Urothelium cell line (cell line): ENCODE results near the gene RASA3.

Source experiments
- DNase-seq: peaks from one replicate; pipeline ENCODE4 v3.0.0; 2011; ENCODE audit warnings: low spot score, mixed read lengths
- FAIRE-seq: peaks from 2 replicates; lab custom pipeline; 2011; peaks lifted over from hg19 to GRCh38; lab: Jason Lieb, UNC

Gene RASA3

DNA sequence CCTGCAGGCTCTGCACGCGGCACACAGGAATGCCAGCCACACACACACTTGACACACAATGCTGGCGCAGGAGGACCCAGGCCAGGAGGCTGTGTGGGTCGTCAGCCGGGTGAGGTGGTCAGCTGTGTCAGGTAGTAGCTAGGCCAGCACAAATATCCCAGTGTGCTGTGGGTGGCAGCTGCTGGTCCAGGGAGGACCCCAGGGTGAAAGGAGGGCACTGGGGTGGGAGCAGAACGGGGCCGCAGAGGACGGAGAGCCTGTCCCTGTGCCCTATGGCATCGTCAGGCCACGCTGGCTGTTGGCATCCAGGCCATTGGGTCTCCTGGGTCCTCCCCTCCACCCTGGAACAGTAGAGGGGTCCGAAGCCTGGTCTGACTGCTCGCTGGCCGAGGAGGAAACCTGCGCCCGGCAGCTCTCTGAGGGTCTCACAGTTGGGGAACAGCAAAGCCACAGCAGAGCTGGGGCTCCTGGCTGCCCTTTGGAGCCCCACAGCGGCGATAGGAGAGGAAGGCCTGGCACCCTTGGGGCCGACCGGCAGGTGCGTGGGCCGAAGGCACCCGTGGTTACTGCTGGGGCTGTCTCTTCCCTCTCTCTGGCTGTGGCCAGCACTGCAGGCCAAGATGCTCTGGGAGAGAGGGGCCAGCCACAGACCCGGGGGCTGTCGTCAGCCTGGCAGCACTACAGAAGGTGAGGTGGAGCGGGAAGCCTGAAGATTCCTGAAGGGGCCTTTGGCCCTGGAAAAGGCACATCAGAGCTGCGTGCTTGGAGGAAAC is 185.8 kb downstream of the RASA3 start:
- FAIRE-seq (no peak), DNase-seq (no peak)

DNA sequence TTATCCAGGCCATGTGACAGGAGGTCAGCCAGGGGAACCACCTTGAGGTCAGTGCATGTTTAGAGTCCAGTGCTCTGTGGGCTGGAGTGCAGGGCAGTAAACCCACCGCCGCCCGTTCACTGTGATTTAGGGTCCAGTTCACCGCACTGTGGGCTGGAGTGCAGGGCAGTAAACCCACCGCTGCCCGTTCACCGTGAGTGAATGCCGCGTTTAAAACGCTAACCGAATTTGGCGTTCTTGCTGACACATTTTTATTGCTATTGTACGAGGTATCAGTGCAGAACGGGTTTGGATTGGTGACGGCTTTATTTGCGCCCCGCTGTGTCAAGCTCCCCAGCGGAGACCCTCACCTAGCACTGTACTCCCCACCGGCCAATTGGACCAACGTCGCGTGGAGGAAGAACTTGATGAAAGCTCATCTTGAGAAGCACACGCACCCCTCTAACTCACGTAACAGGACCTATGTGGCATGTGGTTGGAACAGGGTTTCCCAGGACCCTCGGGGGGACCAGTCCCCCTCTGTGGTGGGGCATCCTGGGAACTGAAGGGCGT is 186.5 kb downstream of the RASA3 start:
- FAIRE-seq: no peak

DNA sequence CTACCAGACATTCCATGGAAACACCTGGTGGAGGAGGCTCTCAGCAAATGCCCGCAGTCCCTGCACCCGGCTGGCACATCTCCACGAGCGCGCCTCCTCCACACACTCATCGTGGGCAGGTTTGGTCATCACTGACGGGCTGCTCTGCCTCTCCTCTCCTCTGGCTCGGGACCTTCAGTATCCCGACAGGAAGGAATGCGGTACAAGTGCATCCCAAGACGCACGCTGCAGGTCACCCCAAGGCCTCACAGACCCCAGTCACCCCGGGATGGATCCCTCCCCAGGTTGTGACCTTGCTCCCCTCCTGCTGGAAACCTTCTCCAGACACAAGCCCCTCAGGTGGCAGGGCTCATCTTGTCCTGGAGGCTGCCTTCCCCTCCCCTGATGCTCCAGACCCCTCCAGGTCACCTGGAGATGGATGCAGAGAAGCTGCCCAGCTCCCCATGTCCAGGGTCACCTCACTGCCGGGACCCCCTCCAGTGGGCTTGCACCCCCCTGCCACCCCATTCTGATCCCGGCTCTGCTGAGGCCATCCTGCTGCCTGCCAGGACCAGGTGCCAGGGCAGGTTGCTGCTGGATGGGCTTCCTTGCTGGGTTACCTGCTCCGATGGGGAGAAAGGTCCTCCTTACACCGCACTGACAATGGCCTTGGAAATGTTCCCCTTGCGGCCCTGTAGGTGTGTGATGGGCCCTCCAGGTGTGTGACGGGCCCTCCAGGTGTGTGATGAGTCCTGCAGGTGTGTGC is 188.4 kb downstream of the RASA3 start:
- DNase-seq: no peak
- FAIRE-seq: no peak

More for the DNA sequence above, 186.5 kb downstream of the RASA3 start:
- DNase-seq: no peak

DNA sequence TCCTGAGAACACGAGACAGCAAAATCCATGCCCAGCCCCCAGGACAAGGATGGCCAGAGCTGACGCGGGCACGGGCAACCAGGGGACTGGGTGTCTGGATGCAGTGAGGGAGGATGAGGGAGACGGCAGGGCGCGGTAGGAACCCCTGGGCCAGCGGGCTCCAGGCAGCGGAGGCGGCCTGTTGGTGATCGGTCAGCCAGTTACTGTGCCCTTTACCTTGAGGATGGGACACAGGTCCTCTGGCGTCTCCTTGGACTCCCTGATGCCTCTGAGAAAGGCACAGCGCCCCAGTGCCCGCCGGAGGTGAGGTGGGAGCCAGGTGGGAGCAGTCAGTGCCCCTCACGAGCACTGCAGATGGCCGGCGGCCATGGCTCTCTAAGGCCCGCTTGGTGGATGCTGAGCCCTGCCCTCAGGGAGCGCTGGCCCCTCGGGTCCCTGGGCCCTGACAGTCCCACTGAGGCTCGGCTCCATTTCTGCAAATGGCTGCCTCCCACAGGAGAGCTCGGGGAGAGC is 189.8 kb downstream of the RASA3 start:
- no peak for FAIRE-seq

DNA sequence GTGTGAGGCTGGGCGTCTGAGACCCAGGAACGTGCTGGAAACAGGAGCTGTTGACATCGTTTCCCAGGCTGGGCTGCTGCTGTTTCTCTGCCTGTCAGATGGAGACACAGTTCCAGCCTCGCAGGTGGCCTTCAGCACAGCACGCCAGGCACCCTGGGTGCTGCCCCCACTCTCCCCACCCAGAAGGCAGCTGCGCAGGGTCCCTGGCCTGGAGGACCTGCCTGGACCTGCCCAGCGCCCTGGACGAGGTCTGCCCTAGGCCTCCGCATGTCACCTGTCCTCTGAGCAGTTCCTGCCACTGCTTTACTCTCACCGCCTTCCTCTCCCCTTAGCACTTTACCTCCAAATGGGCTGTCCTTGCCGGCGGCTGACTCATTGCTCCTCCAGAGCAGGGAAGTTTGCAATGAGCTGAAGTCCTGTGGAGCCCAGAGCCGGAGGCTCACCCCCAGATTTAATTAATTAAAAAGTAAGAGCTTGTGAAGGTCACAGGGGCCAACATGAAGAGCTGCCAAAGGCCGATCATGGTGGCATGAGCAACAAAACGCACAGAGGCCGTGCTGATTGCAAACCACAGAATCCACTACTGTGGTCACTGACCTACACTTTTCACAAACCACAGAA is 190.7 kb downstream of the RASA3 start:
- DNase-seq (no peak), FAIRE-seq (no peak)

More for the DNA sequence above, 189.8 kb downstream of the RASA3 start:
- DNase-seq: no peak

- FAIRE-seq (no peak), DNase-seq (no peak)
Observed at GRCh38 chr13:113939944-113940297, 192.5 kb downstream of the RASA3 start.

- FAIRE-seq: no peak
- no peak for DNase-seq
Observed at GRCh38 chr13:113939129-113939943, 193.1 kb downstream of the RASA3 start.

GRCh38 chr13:113938716-113939115 is 193.7 kb downstream of the RASA3 start:
- no peak for DNase-seq
- no peak for FAIRE-seq

DNA sequence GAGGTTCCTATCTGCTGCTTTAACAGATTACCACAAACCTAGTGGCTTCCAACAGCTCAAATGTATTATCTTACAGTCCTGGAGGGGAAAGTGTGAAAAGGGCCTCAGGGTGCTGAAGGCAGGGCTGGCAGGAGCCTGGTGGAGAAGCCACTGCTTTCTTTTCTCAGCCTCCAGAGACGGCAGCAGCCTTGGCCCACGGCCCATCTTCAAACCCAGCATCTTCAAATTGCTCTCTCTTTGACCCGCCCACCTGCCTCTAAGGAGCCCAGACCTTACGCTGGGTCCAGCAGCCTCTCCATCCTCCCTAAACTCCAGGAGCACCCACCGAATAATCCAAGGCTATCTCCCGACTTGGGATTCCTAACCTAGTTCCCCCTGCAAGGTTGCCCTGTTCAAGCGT is 194.2 kb downstream of the RASA3 start:
- no peak for DNase-seq
- FAIRE-seq: no peak

- DNase-seq: no peak
- FAIRE-seq: no peak
Observed at GRCh38 chr13:113937527-113938180, 194.8 kb downstream of the RASA3 start.

DNA sequence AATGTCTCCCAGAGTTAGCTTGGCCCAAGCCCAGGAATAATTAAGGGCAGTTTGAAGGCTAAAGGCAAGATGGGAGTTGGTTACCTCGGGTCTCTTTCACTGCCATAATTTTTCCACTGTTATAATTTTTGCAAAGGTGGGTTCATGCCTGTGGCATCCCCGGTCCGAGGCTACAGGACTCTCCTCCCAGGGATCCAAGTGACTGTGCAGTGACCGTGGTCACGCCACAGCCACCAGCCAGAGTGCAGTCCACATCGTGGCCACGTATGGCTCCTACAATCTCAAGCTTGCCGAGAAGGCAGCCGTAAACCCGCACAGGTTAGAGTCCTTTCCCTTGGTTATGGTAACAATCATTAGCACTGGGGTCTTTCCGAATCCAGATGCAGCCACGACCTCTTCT is 195.3 kb downstream of the RASA3 start:
- FAIRE-seq (no peak), DNase-seq (no peak)

DNA sequence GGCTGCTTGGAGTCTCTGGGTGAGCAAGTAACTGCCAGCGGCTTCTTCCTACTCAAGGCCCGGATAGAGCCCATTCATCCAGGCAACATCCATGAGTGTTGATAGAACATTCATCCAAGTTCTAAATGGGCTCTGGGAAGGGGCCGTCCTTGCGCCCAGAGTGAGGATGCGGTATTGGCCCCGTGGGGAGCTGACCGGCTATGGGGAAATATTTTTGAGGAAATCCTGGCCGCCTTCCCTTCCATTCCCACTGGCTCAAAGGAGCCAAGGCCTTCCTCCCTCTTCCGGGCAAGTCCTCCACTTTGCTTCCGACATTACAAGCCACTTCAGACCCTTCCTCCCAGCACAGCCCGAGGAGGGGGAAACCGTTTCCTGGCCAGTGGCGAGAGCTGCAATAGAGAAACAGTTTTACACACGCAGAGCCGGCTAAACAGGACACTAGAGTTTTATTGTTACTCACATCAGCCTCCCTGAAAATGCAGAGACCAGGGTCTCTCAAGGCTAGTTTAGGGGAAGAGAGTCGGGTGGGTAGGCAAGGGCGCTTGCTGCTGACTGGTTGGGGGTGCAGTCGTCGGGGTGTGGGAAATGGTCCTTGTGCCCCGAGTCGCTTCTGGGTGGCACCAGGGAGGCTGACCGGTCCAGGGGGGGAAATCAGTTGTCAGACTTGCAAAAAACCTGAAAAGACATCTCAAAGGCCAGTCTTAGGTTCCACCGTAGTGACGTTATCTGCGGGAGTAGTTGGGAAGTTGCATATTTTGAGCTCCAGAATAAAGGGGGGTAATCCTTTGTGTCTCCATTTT is 196.1 kb downstream of the RASA3 start:
- no peak for FAIRE-seq
- no peak for DNase-seq

GRCh38 chr13:113935001-113935844 is 197.2 kb downstream of the RASA3 start:
- DNase-seq: no peak

GRCh38 chr13:113934576-113934975 is 197.8 kb downstream of the RASA3 start:
- FAIRE-seq (peak; percentile 20), DNase-seq (no peak)

More at GRCh38 chr13:113935001-113935844, 197.2 kb downstream of the RASA3 start:
- FAIRE-seq: no peak

GRCh38 chr13:113933901-113934300 is 198.5 kb downstream of the RASA3 start:
- FAIRE-seq: no peak
- DNase-seq: no peak

DNA sequence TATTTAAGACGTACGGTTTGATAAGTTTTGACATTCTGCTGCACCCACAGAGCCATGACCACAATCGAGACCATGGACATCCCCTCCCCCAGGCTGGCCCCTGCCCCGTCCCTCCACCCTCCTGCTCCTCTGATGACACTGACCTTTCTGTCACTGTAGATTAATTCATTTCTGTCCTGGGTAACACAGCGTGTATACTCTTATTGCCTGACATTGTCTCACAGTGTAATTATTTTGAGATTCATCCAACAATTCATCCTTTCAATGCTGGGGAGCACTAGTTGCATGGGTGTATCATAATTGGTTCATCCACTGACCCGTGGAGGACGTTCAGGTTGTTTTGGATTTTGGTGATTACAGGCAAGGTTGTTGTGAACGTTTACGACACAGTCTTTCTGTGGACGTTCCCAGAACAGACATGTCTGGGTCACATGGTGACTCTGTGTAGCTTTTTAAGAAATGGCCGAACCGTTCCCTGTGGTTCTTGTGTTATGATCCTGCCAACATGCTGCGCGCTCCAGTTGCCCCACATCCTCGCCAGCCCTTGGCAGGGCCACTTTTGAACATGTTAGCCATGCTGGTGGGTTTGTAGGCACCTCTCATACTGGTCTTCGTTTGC is 200.5 kb downstream of the RASA3 start:
- DNase-seq (no peak), FAIRE-seq (peak; percentile 77)

DNA sequence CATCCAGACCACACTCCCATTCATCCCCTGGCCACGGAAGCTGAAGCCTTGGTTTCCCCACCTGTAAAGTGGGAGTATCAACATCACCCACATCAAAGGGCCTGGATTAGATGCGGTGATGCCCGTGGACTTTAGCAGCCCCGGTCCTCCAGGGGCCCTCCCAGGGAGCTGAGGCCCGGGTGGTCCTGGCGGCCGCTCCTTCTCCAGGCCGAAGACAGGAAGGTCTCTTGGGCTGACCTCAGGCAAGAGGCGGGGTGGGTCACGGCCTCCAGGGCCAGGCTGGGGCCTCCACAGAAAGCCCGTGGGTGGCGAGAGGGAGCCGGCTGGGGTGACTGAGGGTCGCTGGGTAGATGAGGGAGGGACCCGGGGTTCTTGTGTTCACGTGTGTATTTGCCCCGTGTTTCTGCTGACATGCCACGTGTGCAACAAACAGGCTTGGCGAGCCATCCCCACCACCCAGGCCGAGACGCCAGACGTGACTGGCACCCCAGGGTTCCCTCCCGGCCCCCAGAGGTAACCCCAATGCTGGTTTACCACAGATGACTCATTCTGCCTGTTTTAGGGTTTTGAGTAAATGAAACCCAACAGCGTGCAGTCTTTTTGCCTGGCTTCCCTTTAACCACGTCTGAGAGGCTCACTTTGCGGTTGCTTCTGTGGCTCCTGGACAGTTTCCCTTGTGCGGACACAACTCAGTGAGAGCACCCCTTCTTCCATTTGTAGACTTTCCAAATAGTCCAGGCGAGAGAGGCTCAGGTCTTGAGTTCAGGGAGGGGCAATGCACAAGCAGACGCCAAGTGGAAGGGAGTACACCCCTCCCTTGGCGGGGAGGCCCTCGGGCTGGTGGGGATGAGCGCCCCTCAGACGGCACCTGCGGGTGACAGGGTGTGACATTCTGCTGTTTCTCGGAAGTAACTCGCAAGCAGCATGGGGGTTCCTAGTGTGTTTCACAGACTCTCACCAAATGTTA is 201.5 kb downstream of the RASA3 start:
- DNase-seq (no peak), FAIRE-seq (no peak)
